Peyer's patch (tissue), 4 donors: ENCODE data around the gene RPE.

Experiments used
- POLR2A ChIP-seq, 2 donors: fragments of 450-650 bp; IDR thresholded peaks; one replicate each; pipeline ENCODE4 v1.5.1; 2017; ENCODE audit warnings: antibody characterized with exemption in 2 of 2, mild to moderate bottlenecking in 2 of 2, moderate library complexity in 2 of 2
- TF ChIP-seq, protein P1 (sequence below), 6 experiments: fragments of 450-650 bp in 4 of 6; fragments of 200-600 bp in 2 of 6; sonication (generic) in 1 of 6; IDR thresholded peaks; one replicate each; pipeline ENCODE4 v1.5.1; 2017 to 2019; ENCODE audit warnings: antibody characterized with exemption in 6 of 6, mild to moderate bottlenecking in 3 of 6, moderate library complexity in 1 of 6

DNA sequence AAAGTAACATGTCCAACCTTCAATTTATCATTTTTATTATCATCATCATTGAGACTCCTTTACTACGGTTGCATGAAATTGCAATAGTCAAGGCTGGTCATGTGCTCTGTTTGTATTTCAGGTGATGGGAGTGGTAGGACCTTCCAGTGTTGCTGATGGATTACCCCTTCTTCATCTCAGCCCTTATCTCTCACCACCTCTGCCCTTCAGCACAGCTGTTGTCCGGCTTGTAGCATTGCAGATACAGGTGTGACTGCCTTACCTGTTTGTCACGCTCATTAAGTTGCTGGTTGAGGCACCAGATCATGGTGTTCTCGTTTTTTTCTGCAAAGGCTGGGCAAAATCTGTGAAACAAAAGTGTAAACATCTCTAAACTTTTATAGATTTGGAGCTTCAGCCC, 31.7 kb upstream of the RPE start:
- TF ChIP-seq POLR2A (IDR thresholded peaks at IDR 0.05), result no peak
- TF ChIP-seq, protein P1, sequence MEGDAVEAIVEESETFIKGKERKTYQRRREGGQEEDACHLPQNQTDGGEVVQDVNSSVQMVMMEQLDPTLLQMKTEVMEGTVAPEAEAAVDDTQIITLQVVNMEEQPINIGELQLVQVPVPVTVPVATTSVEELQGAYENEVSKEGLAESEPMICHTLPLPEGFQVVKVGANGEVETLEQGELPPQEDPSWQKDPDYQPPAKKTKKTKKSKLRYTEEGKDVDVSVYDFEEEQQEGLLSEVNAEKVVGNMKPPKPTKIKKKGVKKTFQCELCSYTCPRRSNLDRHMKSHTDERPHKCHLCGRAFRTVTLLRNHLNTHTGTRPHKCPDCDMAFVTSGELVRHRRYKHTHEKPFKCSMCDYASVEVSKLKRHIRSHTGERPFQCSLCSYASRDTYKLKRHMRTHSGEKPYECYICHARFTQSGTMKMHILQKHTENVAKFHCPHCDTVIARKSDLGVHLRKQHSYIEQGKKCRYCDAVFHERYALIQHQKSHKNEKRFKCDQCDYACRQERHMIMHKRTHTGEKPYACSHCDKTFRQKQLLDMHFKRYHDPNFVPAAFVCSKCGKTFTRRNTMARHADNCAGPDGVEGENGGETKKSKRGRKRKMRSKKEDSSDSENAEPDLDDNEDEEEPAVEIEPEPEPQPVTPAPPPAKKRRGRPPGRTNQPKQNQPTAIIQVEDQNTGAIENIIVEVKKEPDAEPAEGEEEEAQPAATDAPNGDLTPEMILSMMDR (IDR thresholded peaks at IDR 0.05), result no peak
